GM12875 (cell line): ENCODE measurements around the gene IL10.

ENCODE experiments used
- H3K4me3 ChIP-seq: one replicate; pipeline ENCODE4 v1.5.1; 2011; ENCODE audit warnings: low read depth, low read length, control low read depth
- CTCF ChIP-seq: IDR thresholded peaks from 2 replicates; pipeline ENCODE4 v1.5.1; 2011; ENCODE audit warnings: low read depth, mild to moderate bottlenecking, control low read depth, inconsistent platforms, low read length, moderate library complexity, borderline replicate concordance; ENCODE audit not compliant: insufficient read depth

IL10 gene

GRCh38 chr1:206761159-206761768 lies 11.0 kb downstream of the IL10 start:
- no peak for TF ChIP-seq CTCF
- no peak overlapping the region for H3K4me3 ChIP-seq

- no peak for TF ChIP-seq CTCF
- H3K4me3 ChIP-seq: no peak overlapping the region
Measured at GRCh38 chr1:206760590-206760989, 11.7 kb downstream of the IL10 start.

- TF ChIP-seq CTCF: no peak
Measured at GRCh38 chr1:206757524-206758266, 14.6 kb downstream of the IL10 start.

GRCh38 chr1:206754011-206754410 lies 18.3 kb downstream of the IL10 start:
- H3K4me3 ChIP-seq: no peak overlapping the region
- TF ChIP-seq CTCF: no peak

More at GRCh38 chr1:206757524-206758266, 14.6 kb downstream of the IL10 start:
- H3K4me3 ChIP-seq: no peak overlapping the region

GRCh38 chr1:206753141-206753540 lies 19.2 kb downstream of the IL10 start:
- no peak overlapping the region for H3K4me3 ChIP-seq
- no peak for TF ChIP-seq CTCF

- TF ChIP-seq CTCF: no peak
Measured at GRCh38 chr1:206752481-206752880, 19.8 kb downstream of the IL10 start.

GRCh38 chr1:206751891-206752290 lies 20.4 kb downstream of the IL10 start:
- no peak for TF ChIP-seq CTCF
- H3K4me3 ChIP-seq: no peak overlapping the region

More at GRCh38 chr1:206752481-206752880, 19.8 kb downstream of the IL10 start:
- H3K4me3 ChIP-seq: no peak overlapping the region
